Adipose tissue (tissue), 3 donors: ENCODE measurements around the gene ZNF641. TPM values are rescaled to one million over a fixed set of nuclear protein-coding genes. Genes with fewer than 3 reads are reported as not detected.
"Not testable (repeated sequence)": the region's sequence is repeated elsewhere in the genome, so short reads cannot be mapped to it uniquely, and the experiment has no call there.

ENCODE experiments used
- H3K27ac ChIP-seq: one replicate; pipeline ENCODE4 v1.5.1; 2013; ENCODE audit warnings: low read depth, low read length
- WGBS, 3 donors: extraction: QIAGEN DNeasy Blood & Tissue Kit; methylation state at CpG; one replicate each; pipeline ENCODE4 v1.1.7; 2013; 5-methylcytosine and 5-hydroxymethylcytosine counted together
- polyA plus RNA-seq, 3 donors: library from polyadenylated mRNA; stranded (reverse); fragments of 200-250 nt; gene quantifications; one replicate each; pipeline ENCODE4 v1.2.3, GENCODE V29; 2013
- donor health status: healthy with polysubstance abuse.
- donor health status: Bipolar disorder and iron deficiency.
- donor health status: healthy.

The ZNF641 gene
- polyA plus RNA-seq, 3 donors: 6.8 to 9.9 (median 8.1) TPM

DNA sequence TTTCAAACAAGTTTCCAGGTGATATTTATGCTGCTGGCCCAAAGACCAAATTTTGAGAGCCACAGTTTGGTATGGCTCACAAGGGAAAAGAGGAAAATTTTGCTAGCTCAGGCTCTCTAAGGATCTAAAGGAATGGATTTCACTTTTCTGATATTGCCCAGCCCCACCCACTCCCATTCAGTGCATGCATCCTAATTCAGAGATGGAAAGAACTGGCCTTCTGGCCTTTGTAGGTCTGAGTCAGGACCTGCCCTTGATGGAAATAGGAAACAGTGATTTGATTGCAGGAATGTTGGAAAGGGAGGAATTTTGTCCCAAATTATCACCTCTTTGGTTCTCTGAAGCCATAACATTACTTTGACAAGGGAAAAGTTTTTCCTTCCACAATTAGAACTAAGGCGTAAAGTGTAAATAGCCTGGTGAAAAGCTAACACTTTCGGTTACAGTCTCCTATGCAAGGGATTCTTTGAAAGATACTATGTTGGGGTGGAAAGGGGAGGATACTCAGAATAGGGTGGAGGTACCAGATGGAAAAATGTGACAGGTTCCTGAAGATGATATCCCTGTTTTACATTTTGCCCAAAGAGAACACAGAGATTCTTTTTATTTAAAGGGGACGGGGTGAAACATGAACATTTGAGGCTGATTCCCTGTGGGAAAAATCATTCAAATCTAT is 11.1 kb downstream of the ZNF641 start:
- WGBS, 3 donors: 91 to 96% (median 94%) methylated on average over 3 of the region's 3 CpGs

DNA sequence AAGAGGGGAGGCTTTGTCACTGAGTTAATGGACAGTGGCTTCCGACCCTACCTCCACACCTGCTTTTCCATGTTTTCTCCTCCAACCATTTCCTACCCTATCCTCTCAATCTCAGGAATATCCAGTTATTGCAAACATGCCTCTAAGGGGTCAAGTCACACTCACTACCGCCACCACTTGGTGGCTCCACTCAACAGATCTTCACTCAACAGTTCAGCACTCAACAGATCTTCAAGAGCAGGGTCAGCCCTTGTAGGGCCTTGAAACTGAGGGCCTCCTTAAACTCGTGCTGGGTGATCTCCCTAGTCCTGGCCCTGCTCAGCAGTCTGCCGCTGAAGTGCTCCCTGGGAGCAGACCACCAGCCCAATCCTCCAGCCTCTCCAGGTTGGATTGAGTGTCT is 14.2 kb downstream of the ZNF641 start:
- H3K27ac ChIP-seq: no peak overlapping the region
- 65 to 75% (median 71%) methylated on average over 4 of the region's 4 CpGs for WGBS, 3 donors

More for the DNA sequence above, 11.1 kb downstream of the ZNF641 start:
- no peak overlapping the region for H3K27ac ChIP-seq

DNA sequence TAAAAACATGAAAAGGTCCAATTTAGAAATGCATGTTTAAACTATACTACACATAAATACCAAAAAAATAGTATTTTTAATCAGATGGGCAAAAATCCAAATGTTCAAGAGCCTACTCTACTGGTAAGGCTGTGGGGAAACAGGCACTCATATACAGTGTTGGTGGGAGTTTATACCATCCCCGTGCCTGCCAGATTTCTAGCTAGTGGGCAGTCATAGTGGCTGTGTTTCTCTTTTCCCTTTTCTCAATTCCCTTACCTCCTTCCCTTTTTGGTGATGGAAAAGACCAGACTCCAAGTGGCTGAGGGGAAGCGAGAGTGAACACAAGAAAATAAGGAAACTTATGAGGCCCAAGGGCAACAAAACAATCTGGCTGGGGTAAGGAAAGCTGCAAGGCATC is 14.7 kb downstream of the ZNF641 start:
- H3K27ac ChIP-seq: no peak overlapping the region
- 64 to 89% (median 66%) methylated on average over 2 of the region's 2 CpGs for WGBS, 3 donors

DNA sequence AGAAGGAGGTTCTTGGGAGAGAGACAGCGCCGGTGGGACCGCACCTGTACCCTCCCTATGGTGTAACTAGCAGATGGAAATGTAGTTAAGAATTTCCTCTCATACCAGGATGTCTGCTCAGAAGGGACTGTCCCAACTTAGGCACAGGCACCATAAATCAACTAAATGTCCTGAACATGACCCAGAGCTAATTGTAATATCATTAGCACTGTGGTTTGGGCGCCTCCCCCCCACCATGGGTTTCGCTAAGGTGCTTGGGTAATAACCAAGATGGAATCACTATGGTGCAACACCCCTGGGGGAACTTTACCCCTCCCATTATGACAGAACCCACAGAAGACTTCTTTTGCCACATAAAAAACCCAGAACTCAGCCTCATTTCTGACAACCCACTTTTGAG is 15.9 kb downstream of the ZNF641 start:
- H3K27ac ChIP-seq: no peak overlapping the region
- 73 to 91% (median 81%) methylated on average over 5 of the region's 5 CpGs for WGBS, 3 donors

DNA sequence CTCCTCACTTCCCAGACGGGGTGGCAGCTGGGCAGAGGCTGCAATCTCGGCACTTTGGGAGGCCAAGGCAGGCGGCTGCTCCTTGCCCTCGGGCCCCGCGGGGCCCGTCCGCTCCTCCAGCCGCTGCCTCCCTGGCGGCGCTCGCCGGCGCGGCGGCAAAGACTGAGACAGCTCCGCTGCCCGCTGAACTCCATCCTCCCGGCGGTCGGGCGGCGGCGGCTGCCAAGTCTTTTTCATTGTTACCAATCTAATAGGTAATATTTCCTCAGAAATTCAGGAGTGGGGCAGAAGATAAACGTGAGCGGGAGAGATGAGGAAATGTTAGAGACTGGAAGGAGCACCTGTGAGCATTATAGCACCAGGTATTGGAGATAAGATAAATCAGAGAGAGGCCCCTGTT is 17.0 kb downstream of the ZNF641 start:
- not testable (repeated sequence) for H3K27ac ChIP-seq
- 98% methylated on average over 8 to 23 of the region's 26 CpGs; no CpG with 5 or more reads in 1 of the 3 donors for WGBS, 3 donors

DNA sequence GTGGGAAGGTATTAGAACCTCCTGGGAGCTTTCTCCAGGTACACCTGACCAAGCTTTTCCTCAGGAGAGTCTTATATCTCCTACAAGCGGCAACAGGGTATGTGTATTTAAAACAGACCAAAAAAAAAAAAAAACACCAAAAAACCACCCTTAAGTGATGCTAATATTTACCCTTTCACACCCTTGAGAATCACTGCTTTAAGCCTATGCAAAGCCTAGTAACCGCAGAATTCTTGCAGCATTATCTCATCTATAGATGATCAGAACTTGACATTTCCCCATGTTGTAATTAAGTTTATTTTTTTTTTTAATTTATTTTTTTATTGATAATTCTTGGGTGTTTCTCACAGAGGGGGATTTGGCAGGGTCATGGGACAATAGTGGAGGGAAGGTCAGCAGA is 19.3 kb downstream of the ZNF641 start:
- no peak overlapping the region for H3K27ac ChIP-seq
- 93 to 97% (median 97%) methylated on average over 2 of the region's 2 CpGs for WGBS, 3 donors

DNA sequence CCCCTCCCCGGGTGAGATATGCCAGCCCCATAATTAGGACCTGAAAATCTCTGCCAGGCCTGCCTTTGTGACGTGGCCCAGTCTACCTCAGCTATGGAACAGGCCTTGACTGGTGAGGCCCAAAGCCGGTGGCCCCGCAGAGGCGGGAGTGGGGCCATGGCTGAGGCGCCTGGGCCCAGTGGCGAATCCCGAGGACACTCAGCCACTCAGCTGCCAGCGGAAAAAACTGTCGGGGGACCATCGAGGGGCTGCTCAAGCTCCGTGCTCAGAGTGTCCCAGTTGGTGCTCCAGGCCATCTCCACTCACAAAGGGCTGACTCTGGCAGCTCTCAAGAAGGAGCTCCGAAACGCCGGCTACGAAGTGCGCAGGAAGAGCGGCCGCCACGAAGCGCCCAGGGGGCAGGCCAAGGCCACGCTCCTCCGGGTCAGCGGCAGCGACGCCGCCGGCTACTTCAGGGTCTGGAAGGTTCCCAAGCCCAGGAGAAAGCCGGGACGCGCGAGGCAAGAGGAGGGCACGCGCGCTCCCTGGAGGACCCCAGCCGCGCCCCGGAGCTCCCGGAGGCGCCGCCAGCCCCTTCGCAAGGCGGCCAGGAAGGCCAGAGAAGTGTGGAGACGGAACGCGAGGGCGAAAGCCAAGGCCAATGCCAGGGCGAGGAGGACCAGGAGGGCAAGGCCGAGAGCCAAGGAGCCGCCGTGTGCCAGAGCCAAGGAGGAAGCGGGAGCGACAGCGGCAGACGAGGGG is 21.4 kb downstream of the ZNF641 start:
- WGBS, 3 donors: 88 to 91% (median 90%) methylated on average over 55 of the region's 55 CpGs

DNA sequence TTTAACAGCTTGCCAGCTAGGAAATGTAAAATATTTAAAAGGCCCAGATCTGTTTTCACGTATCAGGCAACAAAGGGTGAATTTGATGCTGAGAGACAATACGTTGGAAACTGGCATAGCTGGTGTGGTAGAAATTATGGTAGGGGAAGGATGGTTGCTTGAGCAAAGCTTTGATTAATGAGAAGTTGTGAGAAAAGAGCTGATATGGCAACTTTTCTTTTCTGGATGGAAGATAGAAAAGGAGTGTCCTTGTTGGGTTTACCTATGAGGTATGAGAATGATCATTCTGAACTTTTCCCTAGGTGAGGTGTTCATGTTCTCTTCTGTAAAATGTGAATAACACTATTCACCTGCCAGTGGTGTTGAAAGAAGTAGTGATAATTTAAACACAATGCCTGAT is 34.2 kb downstream of the ZNF641 start:
- 62 to 85% methylated on average over 2 of the region's 2 CpGs; no CpG with 5 or more reads in 1 of the 3 donors for WGBS, 3 donors
- no peak overlapping the region for H3K27ac ChIP-seq

More for the DNA sequence above, 21.4 kb downstream of the ZNF641 start:
- H3K27ac ChIP-seq: no peak overlapping the region

DNA sequence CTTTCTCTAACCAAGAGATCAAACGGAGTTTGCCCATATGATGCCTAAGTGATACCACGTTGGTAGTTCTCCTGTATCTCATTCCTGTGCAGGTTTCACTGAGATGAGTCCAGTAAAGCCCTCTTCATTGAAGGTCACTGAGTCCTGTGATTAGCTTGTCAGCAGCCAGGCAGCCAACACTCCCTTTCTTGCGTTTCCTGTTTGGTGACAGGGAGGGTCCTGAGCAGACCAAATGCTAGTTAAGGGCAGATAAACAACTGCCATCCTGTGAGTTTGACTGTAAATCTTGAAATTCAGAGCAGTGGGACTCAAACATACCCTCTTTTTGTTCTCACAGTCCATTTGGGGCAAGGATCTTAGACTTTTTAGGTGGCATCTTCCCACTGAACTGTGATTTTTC is 39.4 kb downstream of the ZNF641 start:
- no peak overlapping the region for H3K27ac ChIP-seq
- 40 to 55% (median 51%) methylated on average over 3 of the region's 3 CpGs for WGBS, 3 donors

DNA sequence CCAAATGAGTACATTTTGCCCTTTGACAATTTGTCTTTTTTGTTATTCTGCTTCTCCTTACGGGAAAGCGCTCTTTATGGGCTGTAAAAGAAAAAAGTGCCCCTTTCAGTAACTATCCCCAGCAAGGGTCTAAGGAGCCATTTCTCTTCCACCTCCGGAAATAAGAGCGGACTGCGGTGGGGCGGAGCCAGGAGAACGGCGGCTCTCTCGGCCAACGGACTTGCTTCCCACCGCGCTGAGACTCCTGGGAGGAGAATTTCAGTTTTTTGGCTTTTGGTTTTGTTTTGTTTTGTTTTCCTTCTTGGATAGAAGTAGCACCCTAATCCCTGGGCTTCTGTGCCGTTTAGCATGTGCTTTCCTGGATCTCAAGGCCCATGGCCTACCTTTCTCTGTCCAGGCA is 43.5 kb downstream of the ZNF641 start:
- WGBS, 3 donors: 95 to 96% (median 95%) methylated on average over 13 of the region's 13 CpGs
- no peak overlapping the region for H3K27ac ChIP-seq

DNA sequence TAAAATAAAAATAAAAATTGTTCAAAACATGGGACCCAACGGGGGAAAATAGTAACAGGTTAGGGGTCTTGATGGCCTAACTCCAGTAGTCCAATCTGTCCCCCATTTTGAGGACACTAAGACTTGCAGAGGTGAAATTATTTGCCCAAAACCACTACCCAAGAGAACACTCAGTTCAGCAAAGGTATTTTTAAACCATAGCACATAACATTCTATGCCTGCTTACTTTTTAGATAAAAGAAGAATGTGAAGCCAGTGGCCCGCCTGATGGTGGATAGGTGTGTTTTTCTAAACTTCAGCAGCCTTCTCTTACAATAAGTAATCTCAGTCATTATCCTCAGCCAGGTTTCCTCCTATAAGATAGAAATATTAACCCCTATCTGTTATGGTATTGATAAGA is 45.5 kb downstream of the ZNF641 start:
- 86 to 91% (median 86%) methylated on average over 2 of the region's 2 CpGs for WGBS, 3 donors
- H3K27ac ChIP-seq: no peak overlapping the region

DNA sequence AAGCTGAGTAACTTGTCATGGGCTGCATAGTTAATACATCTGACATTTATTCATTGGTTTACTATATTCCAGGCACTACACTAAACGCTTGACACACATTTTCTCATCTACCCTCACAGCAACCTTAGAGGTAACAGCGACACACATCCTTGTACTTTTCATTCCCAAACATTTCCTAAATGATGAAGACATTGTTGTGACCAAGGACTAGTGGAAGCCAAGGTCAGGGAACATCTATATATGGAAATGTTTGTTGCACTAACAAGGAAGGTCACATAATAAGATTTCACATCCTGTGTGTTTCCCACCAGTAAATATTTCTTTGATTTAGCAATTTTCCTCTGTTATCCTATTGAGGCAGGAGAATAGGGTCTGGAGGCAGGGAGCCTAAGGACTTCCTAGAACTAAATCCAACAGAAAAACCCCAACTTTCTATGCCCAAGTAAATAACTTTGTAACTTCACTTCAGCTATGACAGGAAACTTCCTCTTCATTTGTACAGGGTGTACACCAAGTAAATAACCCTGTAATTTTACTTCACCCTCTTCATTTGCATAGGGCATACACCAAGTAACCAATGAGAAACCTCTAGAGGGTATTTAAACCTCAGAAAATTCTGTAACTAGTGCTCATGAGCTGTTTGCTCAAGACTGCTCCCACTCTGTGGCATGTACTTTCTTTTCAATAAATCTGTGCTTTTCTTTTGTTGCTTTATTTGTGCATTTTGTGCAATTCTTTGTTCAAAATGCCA is 48.4 kb downstream of the ZNF641 start:
- H3K27ac ChIP-seq: no peak overlapping the region
- WGBS, 3 donors: 68 to 82% (median 77%) methylated on average over 2 of the region's 2 CpGs

DNA sequence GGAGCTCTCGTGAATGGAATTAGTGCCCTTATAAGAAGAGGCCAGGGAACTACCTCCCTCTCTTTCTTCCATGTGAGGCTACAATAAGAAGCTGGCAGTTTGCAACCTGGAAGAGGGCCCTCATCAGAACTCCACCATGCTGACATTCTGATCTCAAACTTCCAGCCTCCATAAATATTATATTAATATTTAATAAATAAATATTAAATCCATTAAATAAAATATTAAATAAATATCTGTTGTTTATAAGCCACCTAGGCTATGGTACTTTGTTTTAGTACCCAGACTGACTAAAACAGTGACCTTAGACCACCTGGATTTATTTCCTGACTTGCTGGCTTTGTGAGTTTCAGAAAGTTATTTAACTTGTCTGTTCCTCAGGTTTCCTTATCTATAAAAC is 49.9 kb downstream of the ZNF641 start:
- WGBS, 3 donors: 81 to 96% (median 94%) methylated on average over 1 of the region's 1 CpG
- H3K27ac ChIP-seq: no peak overlapping the region

DNA sequence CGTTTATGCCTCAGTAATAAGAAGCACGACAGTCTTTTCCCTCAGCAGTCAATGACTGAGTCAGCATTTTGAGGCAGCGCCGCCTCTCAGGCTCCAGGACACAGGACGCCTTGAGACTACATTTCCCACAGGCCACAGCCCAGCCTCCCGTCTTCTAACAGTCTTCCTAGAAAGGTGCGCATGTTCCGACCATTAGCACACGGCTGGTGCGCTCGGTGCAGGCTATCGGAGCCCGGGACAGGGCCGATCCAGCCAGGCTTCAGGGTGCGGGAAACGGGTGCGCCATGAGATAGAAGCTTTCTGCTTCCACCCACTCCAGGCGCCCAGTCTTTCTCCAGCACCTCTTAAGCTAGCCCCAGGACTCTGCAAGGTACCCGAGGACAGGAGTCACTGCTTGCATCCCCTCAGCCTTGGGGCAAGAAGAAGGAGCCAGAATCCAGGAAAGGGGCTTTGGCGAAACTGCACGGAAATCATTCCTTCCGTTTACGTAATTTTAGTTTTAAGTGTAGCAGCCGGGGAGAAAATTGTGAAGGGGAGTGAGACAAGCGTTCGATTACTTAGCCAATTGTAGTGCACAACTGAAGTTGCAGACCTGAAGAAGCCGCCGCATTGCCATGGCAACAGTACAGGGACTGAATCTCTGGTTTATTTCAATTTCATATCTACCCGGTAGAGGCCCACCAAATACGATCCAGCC is 54.0 kb downstream of the ZNF641 start:
- WGBS, 3 donors: 5% methylated on average over 30 of the region's 30 CpGs
- H3K27ac ChIP-seq: no peak overlapping the region

DNA sequence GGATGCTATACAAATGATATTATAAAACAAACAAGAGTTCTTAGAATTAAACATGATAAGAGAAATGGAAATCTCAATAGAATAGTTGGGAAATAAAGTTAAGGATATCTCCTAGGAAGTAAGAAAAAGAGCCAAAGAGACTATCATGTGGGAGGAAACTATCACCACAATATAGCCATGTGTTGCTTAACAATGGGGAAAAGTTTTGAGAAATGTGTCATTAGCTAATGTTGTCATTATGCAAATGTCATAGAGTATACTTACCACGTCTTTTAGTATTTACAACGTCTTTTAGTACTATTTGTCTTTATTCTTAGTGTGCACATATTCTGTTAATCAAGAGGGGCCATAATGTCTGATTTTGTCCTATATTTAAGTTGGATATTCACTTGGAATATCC is 58.7 kb downstream of the ZNF641 start:
- 35 to 57% (median 39%) methylated on average over 2 of the region's 2 CpGs for WGBS, 3 donors
- H3K27ac ChIP-seq: no peak overlapping the region

DNA sequence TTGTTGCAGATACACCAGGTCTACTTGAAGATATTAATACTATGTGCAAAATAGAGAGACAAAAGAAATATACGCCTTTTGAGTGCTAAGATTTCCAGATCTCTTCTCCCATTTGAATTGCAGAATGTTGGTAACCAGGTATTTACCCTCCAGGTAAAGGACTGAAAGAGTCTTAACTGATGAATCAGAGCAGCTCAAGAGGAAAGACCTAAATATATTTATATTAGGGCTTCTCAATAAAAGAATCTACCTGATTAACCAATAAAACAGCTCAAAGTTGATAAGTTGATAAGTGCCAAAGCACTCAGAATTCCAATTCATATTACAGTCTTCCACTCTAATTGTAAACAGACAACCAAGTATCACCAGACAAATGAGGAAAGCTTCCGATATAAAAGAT is 59.2 kb downstream of the ZNF641 start:
- H3K27ac ChIP-seq: no peak overlapping the region
- 78 to 84% (median 82%) methylated on average over 2 of the region's 2 CpGs for WGBS, 3 donors

DNA sequence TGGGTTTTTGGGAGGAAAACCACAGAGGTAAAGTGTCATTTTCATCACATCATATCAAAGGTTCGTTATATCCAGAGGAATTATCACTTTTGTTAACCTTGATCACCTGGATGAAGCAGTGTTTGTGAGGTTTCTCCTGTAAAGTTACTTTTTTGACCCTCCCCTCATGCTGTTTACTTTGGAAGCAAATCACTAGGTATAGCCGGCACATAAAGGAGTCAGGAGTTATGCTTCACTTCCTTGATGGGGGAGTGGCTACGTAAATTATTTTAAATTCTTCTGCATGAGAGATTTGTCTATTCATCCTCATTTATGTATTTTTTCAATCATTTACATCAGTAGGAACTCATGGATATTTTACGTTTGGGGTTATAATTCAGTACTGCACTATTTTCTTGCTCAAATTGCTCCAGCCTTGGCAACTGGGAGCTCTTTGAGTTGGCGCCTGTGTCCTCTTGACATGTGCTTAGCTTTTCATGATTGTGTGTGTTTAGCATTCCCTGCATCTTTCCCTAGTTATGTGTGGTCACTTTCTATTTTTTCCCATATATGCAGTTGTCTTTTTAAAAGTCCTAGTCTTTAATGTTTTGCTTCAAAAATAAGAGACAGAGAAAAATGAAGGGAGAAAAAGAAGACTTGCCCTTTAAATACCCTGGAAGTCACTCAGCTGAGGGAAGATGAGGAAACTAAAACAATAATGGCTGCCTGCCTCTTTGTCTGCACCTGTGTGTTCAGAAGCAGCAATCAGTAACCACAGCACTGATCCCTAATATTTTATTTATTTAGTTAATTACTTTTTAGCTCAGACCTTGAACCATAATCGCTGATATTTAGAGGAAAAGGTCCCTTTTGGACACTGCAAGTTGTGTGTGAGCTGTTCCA is 62.1 kb downstream of the ZNF641 start:
- WGBS, 3 donors: 44 to 79% (median 76%) methylated on average over 6 of the region's 6 CpGs
- no peak overlapping the region for H3K27ac ChIP-seq
